HG03520 (cell line): ENCODE results near the gene HACE1.
A peak's percentile ranks its signal among the peaks of the same experiment; 100 is the strongest.

Source experiments
- ATAC-seq: cut with Tn5 transposase; IDR thresholded peaks from one replicate; pipeline ENCODE4 v1.9.1; 2021; ENCODE audit warnings: mild to moderate bottlenecking, moderate library complexity; ENCODE audit not compliant: unreplicated experiment

Gene HACE1

DNA sequence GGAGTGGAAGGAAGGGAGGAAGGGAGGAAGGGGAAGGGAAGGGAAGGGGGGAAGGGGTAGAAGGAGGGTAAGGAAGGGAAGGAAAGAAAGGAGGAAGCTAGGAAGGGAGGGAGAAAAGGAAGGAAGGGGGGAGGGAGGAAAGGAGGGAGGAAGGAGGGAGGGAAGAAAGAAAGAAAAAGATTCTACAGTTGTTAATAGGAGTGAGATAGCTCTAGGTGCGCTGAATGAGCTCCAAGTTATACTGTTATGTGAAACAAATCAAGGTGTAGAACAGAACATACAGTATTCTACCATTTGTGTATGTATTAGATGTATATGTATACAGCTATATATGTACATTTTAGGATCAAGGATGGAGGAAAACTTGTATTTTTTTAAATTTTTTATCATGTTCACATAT is 167.7 kb downstream of the HACE1 start:
- no peak for ATAC-seq

DNA sequence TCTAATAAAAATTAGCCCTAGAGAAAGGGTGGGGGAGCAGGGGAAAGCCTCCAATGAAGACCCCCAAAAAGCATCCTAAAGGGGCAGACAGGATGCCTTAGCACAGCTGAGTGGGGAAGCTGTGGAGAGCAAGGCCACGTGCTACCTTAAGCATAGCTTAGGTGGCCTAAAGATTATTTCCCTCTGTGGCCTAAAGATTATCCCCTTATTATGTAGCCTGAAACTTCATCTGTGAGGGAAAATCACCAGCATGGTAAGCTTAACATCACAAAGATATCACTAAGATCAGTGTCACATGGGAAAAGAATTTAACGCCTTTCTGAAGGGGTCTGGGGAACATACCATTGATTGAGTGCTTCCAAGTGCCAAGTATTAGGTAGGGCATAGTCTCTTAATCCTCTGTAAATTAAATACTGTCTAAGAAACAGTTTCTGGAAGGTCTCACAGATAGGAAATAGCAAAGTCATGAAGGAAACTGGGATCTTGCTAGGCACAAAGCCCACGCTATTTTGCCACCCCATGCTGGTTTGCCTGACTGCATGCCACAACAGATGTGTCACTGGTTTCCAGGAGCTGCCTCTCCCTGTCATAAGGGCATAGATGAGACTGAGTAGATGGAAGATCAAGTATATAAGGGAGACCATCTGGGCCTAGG is 170.0 kb downstream of the HACE1 start:
- no peak for ATAC-seq

DNA sequence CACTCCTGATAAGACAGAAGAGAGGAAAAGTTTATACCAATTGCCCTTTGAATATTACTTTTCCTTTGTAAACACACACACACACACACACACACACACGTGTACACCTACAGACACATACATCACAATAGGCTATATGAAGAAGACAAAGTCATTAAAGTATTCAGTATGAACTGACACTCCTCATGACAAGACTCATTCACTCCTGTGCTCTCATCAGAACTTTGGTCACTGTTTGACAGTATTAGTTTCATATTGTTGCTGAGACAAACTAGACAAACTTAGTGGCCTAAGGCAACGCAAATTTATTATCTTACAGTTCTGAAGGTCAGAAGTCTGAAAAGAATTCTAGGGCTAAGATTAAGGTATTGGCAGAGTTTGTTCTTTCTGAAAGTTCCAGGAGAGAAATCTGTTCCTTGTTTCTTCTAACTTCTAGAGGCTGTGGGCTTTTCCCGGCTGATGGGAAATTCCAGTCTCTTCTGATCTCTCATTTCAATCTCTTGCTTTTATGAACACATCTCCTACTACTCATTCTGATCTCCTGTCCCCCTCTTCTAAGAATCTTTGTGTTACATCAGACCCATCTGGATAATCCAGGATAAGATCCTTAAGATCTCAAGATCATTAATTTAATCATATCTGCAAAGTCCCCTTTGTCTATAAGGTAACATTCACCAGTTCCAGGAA is 171.3 kb downstream of the HACE1 start:
- peak; percentile 84 for ATAC-seq

DNA sequence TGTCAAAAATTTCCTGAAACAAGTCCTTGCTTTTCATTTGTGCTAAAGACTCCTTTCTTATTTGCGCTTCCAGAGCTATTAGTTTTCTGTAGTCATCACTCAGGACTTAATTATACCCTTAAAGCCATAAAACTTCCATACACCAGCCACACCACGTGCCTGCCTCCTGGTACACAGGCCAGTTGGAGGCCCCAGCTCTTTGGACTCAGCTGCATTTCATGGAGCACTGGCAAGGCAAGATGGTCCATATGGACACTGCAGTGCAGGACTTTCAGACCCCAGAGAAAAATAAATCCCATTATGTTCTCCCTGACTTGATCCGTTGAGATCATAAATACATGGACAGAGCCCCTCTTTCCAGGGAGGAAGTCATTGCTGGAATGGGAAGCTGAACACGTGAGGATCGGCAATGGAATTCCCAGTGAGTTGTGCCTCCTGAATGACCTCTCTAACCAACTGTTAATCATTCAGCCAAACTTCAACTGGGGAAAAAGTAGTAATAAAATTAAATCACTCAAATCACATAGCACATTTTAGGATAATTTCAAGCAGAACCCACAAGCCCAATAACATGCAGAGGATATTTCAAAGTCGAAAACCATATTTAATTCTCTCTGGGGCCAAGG is 173.1 kb downstream of the HACE1 start:
- no peak for ATAC-seq

DNA sequence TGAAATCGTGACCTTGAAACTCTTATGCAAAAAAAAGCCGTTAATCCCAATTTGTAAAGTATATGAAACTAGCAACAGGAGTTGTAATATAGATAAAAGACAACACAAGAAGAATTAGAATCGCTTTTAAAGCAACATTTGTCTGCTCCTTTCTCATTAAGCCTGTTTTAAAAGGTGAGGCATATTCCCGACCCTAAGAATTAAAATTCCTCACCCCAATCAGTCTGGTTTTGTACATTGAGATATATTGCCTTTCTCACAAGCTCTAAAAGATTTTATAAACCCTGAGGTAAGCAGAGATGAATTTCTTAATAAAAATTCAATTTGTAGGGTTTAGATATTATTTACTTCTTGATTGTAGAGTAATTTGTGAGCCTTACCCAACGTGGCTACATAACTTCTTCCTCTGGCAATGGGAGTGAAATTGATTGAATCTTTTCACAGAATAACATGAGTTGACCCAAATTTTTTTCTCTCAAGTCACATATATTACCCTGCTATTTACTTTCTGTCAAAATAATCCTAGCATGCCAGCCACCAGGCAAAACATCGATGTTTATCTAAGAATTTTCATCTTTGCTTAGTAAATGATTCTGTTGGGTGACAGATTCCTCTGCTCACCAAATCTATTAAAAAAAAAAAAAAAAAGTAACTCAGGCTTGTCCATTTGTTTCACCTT is 173.7 kb downstream of the HACE1 start:
- ATAC-seq, result no peak

DNA sequence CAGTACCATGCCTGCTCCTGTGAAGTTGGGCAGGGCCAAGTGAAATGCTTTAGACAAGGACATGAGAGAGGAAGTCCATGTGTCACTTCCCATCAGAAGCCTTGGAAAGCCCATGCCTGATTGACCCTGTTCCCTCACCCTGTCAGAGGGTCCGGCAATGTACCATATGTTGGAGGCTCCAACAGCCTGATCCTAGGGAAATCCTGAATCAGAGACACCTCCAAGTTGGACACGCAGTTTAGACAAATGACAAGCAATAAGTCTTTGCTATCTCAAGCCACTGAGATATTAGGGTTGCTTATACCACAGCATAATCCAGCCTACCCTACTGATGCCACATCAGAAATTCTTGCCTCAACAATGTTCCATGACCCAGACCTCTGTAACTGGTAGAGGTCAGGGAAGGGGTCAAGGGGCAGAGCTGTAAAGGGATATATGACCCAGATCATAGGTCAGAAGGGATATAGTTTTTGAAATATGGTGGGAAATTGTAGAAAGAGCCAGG is 174.8 kb downstream of the HACE1 start:
- no peak for ATAC-seq

DNA sequence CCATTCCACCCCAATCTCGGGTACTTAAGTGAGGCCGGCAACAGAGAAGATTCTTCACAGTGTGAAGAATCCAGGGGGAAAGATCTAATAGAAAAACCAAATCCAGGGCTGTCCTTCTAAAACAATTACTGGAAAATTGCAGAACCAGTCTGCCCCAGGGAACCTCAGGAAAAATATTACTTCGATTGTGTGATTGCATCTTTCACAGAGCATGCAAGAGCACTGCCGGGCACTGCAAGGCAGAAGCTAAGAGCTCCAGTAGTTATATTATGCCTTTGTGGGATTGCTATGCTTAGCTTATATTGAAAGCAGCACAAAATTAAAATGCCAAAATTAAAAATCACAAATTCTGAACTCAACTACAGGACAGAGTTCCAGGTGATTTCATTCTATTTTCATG is 175.9 kb downstream of the HACE1 start:
- no peak for ATAC-seq

DNA sequence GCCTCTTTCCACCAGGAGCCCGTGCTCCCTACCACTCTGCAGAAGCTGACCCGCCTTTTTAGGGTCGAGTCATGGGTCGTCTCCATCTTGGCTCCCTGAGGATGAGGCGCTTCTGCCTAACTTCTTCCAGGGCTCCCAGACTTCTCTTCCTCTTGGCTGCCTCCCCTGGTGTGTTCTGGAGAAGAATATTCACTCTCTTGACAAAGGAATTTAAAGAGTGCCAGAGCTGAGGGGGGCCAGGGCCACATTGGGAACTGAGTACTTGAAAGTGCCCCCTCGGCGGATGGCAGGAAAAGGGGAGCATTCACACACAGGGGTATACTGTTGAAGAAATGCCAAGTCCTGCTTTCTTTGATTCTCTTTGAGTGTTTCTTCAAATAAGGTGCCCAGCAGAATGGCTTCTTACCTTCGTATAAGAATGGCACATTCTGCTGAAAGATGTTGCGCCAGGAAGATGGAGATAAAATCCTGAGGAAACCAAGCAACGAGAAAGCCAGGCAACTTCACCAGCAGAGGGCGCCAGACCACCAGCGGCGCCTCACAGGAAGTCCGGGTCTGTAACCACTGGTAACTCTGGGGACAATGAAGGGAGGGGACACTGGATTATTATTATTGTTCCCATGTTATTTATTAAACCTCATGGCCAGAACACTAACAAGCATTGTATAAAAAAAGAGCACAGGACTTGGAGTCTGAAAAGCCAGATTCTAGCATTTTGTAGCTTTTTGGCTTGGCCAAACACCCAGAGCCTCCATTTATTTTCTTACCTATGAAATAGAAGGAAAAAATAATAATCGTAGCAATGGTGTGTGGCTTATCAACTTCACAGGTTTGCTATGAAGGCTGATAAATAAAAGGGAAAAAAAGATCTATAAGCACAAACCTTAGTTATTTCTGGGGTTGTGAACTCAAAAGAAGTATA is 176.7 kb downstream of the HACE1 start:
- peak; percentile 63 for ATAC-seq

DNA sequence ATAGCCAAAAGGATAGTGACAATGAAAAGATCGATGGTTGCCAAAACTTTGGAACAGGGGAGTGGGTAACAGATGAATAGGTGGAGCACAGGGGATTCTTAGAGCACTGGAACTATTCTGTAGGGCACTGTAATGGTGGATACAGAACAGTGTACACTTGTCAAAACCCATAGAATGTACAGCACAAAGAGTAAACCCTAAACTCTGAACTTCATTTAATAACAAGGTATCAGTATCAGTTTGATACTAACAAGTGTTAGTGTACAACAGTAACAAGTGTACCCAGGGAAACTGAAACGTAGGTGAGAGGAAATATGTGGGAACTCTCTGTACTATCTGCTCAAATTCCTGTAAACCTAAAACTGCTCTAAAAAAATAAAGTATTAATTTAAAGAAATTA is 179.2 kb downstream of the HACE1 start:
- ATAC-seq, result no peak

DNA sequence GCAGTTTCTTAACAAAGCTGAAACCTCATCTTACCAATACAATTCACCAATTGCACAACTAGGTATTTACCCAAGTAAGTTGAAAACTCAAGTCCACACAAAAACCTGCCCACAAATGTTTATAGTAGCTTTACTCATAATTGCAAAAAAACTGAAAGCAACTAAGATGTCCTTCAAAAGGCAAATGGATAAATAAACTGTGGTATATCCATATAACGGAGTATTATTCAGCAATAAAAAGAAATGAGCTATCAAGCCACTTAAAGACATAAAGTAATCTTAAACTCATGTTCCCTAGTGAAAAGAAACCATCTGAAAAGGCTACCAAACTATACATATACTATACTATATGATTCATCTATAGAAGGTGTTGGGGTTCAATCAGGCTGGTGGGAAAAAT is 179.7 kb downstream of the HACE1 start:
- no peak for ATAC-seq
